Measurements from ENCODE around the gene NSG2.
"Not testable (repeated sequence)": the region's sequence is repeated elsewhere in the genome, so short reads cannot be mapped to it uniquely, and the experiment has no call there.

The NSG2 gene

DNA sequence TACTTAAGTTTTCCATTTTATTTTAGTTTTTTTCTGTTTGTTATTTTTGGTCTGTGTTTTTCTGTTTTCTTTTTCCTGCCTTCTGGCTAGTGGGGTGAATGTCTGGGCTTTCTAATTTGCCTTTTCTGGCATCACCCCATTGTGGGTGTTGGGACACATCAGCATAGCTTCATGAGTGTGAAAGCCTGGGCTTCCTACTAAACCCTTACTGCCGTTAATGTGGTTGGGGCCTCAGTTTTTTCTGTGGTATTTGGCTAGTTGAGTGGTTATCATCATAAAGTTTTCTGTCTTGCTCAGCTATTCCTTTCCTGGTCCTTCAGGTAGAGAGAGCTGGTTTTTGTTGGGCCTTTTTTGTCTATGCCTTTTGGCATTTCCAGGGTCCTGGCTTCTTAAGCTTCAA, 35.1 kb upstream of the NSG2 start:
- CTCF ChIA-PET = interaction anchor here (0.7 to 1.1 kb wide), 2 partner anchors 301 to 307 kb away, joined by 3 to 4 read pairs; no protein-coding TSS in a partner anchor
- POLR2A ChIA-PET = no interaction called here
- no peak for TF ChIP-seq CTBP1 (IDR thresholded peaks at IDR 0.05; ENCODE audit: borderline replicate concordance)
- TF ChIP-seq FOXK2 (IDR thresholded peaks at IDR 0.05) = no peak
- no peak for TF ChIP-seq SP1 (IDR thresholded peaks at IDR 0.05)
- TF ChIP-seq LEF1 (IDR thresholded peaks at IDR 0.05; ENCODE audit: borderline replicate concordance) = no peak
- TF ChIP-seq SUZ12 (IDR thresholded peaks at IDR 0.05) = no peak
- TF ChIP-seq, protein P1, sequence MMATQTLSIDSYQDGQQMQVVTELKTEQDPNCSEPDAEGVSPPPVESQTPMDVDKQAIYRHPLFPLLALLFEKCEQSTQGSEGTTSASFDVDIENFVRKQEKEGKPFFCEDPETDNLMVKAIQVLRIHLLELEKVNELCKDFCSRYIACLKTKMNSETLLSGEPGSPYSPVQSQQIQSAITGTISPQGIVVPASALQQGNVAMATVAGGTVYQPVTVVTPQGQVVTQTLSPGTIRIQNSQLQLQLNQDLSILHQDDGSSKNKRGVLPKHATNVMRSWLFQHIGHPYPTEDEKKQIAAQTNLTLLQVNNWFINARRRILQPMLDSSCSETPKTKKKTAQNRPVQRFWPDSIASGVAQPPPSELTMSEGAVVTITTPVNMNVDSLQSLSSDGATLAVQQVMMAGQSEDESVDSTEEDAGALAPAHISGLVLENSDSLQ (IDR thresholded peaks at IDR 0.05) = no peak
- DNase-seq (ENCODE audit: extremely low spot score) = no peak

DNA sequence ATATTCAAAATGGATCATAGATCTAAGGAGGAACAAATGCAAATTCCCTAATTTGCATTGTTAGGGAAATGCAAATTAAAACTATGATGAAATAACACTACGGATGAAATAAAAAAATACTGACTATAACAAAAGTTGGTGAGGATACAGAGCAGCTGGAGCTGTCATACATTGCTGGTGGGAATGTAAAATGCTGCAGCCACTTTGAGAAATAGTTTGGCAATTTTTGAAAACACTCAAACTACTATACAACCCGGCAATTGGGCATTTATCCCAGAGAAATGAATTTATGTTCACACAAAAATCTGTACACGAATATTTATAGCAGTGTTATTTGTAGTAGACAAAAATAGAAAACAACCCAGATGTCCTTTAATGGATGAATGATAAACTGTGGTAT, 34.1 kb upstream of the NSG2 start:
- ChIA-PET CTCF (interaction anchor here (0.6 kb wide), 1 partner anchor 924 kb away, joined by 3 read pairs; no protein-coding TSS in a partner anchor), POLR2A (no interaction called here)
- no peak for DNase-seq (ENCODE audit: extremely low spot score)
- TF ChIP-seq, protein P1 (IDR thresholded peaks at IDR 0.05) = no peak
- TF ChIP-seq CTBP1 (IDR thresholded peaks at IDR 0.05; ENCODE audit: borderline replicate concordance) (no peak), LEF1 (IDR thresholded peaks at IDR 0.05; ENCODE audit: borderline replicate concordance) (no peak)

DNA sequence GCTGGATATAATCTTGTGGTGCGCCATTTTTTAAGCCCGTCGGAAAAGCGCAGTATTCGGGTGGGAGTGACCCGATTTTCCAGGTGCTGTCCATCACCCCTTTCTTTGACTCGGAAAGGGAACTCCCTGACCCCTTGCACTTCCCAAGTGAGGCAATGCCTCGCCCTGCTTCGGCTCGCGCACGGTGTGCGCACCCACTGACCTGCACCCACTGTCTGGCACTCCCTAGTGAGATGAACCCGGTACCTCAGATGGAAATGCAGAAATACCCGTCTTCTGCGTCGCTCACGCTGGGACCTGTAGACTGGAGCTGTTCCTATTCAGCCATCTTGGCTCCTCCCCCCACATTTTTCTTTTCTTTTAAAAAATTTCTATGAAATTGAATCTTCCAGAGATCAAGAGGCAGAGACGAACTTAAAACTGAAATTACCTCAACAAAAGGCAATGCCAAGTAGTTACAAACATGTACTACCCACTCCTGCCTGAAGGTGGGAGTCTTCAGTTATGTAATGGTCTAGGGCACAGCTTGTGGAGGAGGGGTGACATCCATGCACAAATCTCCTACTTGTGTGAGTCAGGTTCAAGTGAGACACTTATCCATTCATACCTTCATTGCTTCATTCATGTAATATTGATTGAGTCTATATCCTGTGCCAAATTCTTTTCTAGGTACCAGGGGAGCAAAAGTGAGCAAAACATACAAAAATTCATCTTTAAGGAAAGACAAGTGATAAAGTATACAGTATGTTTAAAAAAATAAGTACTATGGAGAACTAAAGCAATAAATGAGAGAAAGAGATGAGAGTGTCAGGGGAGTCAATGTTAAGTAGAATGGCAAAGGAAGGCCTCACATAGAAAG, 25.2 kb upstream of the NSG2 start:
- peak; percentile 66 for DNase-seq (ENCODE audit: extremely low spot score)
- POLR2A ChIA-PET = not testable (repeated sequence)
- CTCF ChIA-PET = interaction anchor here (0.9 kb wide), 1 partner anchor 294 kb away, joined by 4 read pairs; no protein-coding TSS in a partner anchor

DNA sequence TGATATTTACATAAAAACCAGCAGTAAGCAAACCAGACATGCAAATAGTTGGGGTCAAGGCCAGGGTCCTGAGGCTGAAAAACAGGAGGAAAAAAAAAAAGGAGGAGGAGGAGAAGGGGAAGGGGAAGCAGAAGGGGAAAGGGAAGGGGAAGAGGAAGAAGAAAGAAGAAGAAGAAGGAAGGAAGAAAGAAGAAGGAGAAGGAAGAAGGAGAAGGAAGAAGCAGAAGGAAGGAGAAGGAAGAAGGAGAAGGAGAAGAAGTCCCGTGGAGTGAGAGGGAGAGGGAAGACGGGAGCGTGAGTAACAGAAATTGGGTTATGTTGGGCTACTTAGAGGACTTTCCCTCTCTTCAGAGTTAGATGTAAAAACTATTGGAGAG, 24.6 kb upstream of the NSG2 start:
- POLR2A ChIA-PET = no interaction called here
- CTCF ChIA-PET = interaction anchor here (0.9 kb wide), 1 partner anchor 294 kb away, joined by 4 read pairs; no protein-coding TSS in a partner anchor
- no peak for DNase-seq (ENCODE audit: extremely low spot score)
- TF ChIP-seq ELF4 (IDR thresholded peaks at IDR 0.05) (no peak), SUZ12 (IDR thresholded peaks at IDR 0.05) (no peak), FOXA1 (IDR thresholded peaks at IDR 0.05) (no peak), FOXM1 (IDR thresholded peaks at IDR 0.05; ENCODE audit: borderline replicate concordance) (no peak)

DNA sequence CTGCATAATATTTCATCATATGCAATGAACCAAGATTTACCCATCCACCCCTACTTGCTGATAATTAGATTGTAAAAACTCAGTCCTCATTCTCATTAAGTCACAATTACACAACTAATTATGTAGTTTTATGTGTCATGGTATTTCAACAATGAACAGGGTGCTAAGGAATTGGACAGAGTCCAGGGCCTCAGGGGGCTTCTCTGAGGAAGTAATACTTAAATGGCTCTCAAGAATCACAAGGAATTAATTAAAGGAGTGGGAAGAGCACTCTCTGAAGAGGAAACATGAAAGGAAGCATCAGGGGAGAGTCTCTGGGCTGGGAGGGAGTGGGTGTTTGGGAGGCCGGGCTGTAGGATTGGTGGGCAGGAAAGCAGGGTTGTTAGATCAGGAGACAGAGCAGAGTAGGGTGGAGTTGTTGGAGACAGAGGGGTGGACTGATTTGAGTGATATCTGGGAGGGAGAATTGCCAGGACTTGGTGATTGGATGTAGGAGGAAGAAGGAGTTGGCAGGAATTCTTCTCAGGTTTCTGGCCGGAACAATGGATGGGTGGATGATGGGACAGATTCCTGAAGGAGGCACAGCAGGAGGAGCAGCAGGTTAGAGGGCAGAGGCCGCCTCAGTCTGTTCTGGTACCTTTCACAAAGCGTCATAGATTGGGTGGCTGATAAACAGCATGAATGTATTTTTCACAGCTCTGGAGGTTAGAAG, 23.0 kb upstream of the NSG2 start:
- ChIA-PET CTCF (no interaction called here), POLR2A (no interaction called here)
- DNase-seq (ENCODE audit: extremely low spot score) = no peak
- TF ChIP-seq, protein P1 (IDR thresholded peaks at IDR 0.05) = no peak
- TF ChIP-seq SP1 (IDR thresholded peaks at IDR 0.05) = no peak
- TF ChIP-seq TARDBP (IDR thresholded peaks at IDR 0.05) = no peak
- no peak for TF ChIP-seq L3MBTL2 (conservative IDR thresholded peaks at IDR 0.05)

DNA sequence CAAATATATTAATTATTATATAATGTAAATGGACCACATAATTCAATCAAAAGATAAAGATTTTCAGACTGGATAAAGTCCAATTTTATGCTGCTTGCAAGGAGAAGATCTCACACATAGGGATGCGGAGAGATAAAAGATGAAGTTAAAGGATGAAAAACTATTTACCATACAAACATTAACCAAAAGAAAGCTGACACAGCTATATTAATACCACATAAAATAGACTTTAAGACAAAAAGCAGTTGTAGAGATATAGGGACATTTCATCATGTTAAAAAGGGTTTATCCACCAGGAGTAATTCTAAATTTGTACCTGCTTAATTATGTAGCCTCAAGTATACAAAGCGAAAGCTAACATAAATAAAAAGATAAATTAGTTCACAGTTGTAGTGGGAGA, 15.2 kb upstream of the NSG2 start:
- no peak for DNase-seq (ENCODE audit: extremely low spot score)
- POLR2A ChIA-PET = no interaction called here
- CTCF ChIA-PET = interaction anchor here (1.0 kb wide), 1 partner anchor 282 kb away, joined by 3 read pairs; no protein-coding TSS in a partner anchor
- TF ChIP-seq SUZ12 (IDR thresholded peaks at IDR 0.05) (no peak), L3MBTL2 (conservative IDR thresholded peaks at IDR 0.05) (no peak), FOXM1 (IDR thresholded peaks at IDR 0.05; ENCODE audit: borderline replicate concordance) (no peak), CTBP1 (IDR thresholded peaks at IDR 0.05; ENCODE audit: borderline replicate concordance) (no peak), ZNF384 (IDR thresholded peaks at IDR 0.05) (no peak), SP1 (IDR thresholded peaks at IDR 0.05) (no peak), LEF1 (IDR thresholded peaks at IDR 0.05; ENCODE audit: borderline replicate concordance) (no peak), ELF4 (IDR thresholded peaks at IDR 0.05) (no peak), TARDBP (IDR thresholded peaks at IDR 0.05) (no peak), ARNT (IDR thresholded peaks at IDR 0.05) (no peak), FOXA1 (IDR thresholded peaks at IDR 0.05) (no peak), FOXK2 (IDR thresholded peaks at IDR 0.05) (no peak), NFRKB (IDR thresholded peaks at IDR 0.05) (no peak), HDGF (IDR thresholded peaks at IDR 0.05; ENCODE audit: borderline replicate concordance) (no peak), BHLHE40 (IDR thresholded peaks at IDR 0.05; ENCODE audit: borderline replicate concordance) (no peak)
- TF ChIP-seq, protein P1 (IDR thresholded peaks at IDR 0.05) = no peak

Measured in HEK293T (cell line).